B cell (primary cell): Measurements from ENCODE around the gene STARD10. TPM values are rescaled to one million over a fixed set of nuclear protein-coding genes. Genes with fewer than 3 reads are reported as not detected.
A peak's percentile ranks its signal among the peaks of the same experiment; 100 is the strongest.

Experiments used
- ATAC-seq: fragments of 200-7000 bp; cut with Tn5 transposase; one replicate; pipeline ENCODE4 v1.10.0; 2021; ENCODE audit warnings: low read depth, mild to moderate bottlenecking, moderate number of reproducible peaks, moderate library complexity
- CTCF ChIA-PET: fragments of 350-600 bp; sonication (Branson Sonifier 250); formaldehyde crosslinking; loops from one replicate; lab custom pipeline; 2021; ENCODE audit warnings: antibody characterized with exemption, inconsistent platforms; lab: Charles Lee
- POLR2A ChIA-PET: fragments of 350-600 bp; sonication (Branson Sonifier 250); formaldehyde crosslinking; loops from one replicate; lab custom pipeline; 2021; ENCODE audit warnings: antibody characterized with exemption; lab: Charles Lee
- DNase-seq: peaks from one replicate; pipeline ENCODE4 v3.0.0; 2013
- H2AFZ ChIP-seq: 2 replicates; pipeline ENCODE4 v1.6.1; 2012; ENCODE audit warnings: mild to moderate bottlenecking, low read depth, low read length; ENCODE audit not compliant: insufficient read depth, poor library complexity, severe bottlenecking
- H3K27ac ChIP-seq, 2 donors: 1 replicate in 1 of 2; 2 replicates in 1 of 2; pipeline ENCODE4 v1.5.1; 2012 to 2013; ENCODE audit warnings: low read length in 2 of 2, mild to moderate bottlenecking in 2 of 2, moderate library complexity in 1 of 2
- H3K27me3 ChIP-seq, 4 experiments: fragments of 200-600 bp in 1 of 4; sonication (generic) in 1 of 4; replicated peaks in 1 of 4; 1 replicate in 2 of 4; 2 replicates in 2 of 4; pipeline versions ENCODE4 v1.6.1 to v1.7.0; 2013 to 2016; ENCODE audit warnings: low read length in 3 of 4, mild to moderate bottlenecking in 2 of 4, mixed read lengths in 1 of 4, moderate library complexity in 1 of 4; ENCODE audit not compliant: insufficient read depth in 4 of 4, control insufficient read depth in 3 of 4; ENCODE audit errors: control extremely low read depth in 1 of 4
- H3K36me3 ChIP-seq, 2 experiments: replicated peaks in 1 of 2; 1 replicate in 1 of 2; 2 replicates in 1 of 2; pipeline versions ENCODE4 v1.6.1 to v1.7.1; 2013; ENCODE audit warnings: low read length in 1 of 2; ENCODE audit not compliant: insufficient read depth in 2 of 2, control insufficient read depth in 1 of 2; ENCODE audit errors: control extremely low read depth in 1 of 2, extremely low read depth in 1 of 2
- H3K4me1 ChIP-seq, 2 donors: fragments of 200-600 bp in 1 of 2; sonication (generic) in 1 of 2; 1 replicate in 1 of 2; 2 replicates in 1 of 2; pipeline versions ENCODE4 v1.5.1 to v1.6.1; 2013 to 2017; ENCODE audit warnings: low read length in 2 of 2; ENCODE audit not compliant: control insufficient read depth in 2 of 2, insufficient read depth in 2 of 2
- H3K4me2 ChIP-seq: replicated peaks from 2 replicates; pipeline ENCODE3; 2012; ENCODE audit warnings: mild to moderate bottlenecking, low read depth, low read length; ENCODE audit not compliant: poor library complexity, severe bottlenecking
- H3K4me3 ChIP-seq, 5 experiments: fragments of 200-600 bp in 1 of 5; sonication (generic) in 1 of 5; 1 replicate in 3 of 5; 2 replicates in 2 of 5; pipeline versions ENCODE4 v1.5.1 to v1.7.0; 2011 to 2016; ENCODE audit warnings: low read length in 4 of 5, mild to moderate bottlenecking in 4 of 5, low read depth in 2 of 5, control low read depth in 1 of 5, moderate library complexity in 1 of 5; ENCODE audit not compliant: insufficient read depth in 1 of 5; ENCODE audit errors: control extremely low read depth in 1 of 5, extremely low read depth in 1 of 5
- H3K79me2 ChIP-seq: fragments of 200-600 bp; sonication (generic); one replicate; pipeline ENCODE4 v1.6.0; 2016; ENCODE audit warnings: low read length; ENCODE audit not compliant: control insufficient read depth, insufficient read depth
- H3K9ac ChIP-seq: fragments of 200-600 bp; sonication (generic); 2 replicates; pipeline ENCODE4 v1.6.1; 2017; ENCODE audit warnings: mild to moderate bottlenecking, low read length, moderate library complexity
- H3K9me3 ChIP-seq, 3 donors: one replicate each; pipeline versions ENCODE4 v1.6.1 to v1.7.1; 2013; ENCODE audit warnings: low read length in 2 of 3; ENCODE audit not compliant: control insufficient read depth in 2 of 3, insufficient read depth in 1 of 3; ENCODE audit errors: control extremely low read depth in 1 of 3
- H4K20me1 ChIP-seq: 2 replicates; pipeline ENCODE4 v1.6.0; 2012; ENCODE audit warnings: mild to moderate bottlenecking, low read length; ENCODE audit not compliant: insufficient read depth, control insufficient read depth, poor library complexity, severe bottlenecking
- H3K27ac Mint-ChIP-seq: one replicate; pipeline ENCODE4 v1.8.0; 2021; ENCODE audit warnings: mixed read lengths
- H3K27me3 Mint-ChIP-seq: one replicate; pipeline ENCODE4 v1.8.0; 2021; ENCODE audit warnings: mixed read lengths
- H3K4me1 Mint-ChIP-seq: one replicate; pipeline ENCODE4 v1.8.0; 2021; ENCODE audit warnings: mixed read lengths
- H3K4me3 Mint-ChIP-seq: one replicate; pipeline ENCODE4 v1.8.0; 2021; ENCODE audit warnings: mixed read lengths
- H3K9me3 Mint-ChIP-seq: one replicate; pipeline ENCODE4 v1.8.0; 2022; ENCODE audit warnings: mixed read lengths; ENCODE audit not compliant: insufficient read depth
- EZH2 ChIP-seq: IDR thresholded peaks from 2 replicates; pipeline ENCODE4 v1.6.1; 2012; ENCODE audit warnings: borderline replicate concordance, low read depth, mild to moderate bottlenecking, moderate library complexity, low read length; ENCODE audit not compliant: insufficient read depth, poor library complexity, severe bottlenecking
- WGBS: methylation state at CpG from one replicate; pipeline ENCODE4 v1.1.5; 2013; ENCODE audit warnings: missing lambda C conversion rate; ENCODE audit not compliant: insufficient coverage; 5-methylcytosine and 5-hydroxymethylcytosine counted together
- intact Hi-C: fragments of 100-400 bp; cut with micrococcal nuclease; formaldehyde crosslinking; loops from one replicate; pipeline ENCODE4 v1.10.0; 2022
- polyA plus RNA-seq: library from polyadenylated mRNA; depleted of rRNA; stranded (reverse); fragments of >200 nt; gene quantifications from 2 replicates; pipeline ENCODE4 v1.2.3, GENCODE V29; 2012
- total RNA-seq, 2 donors: library from RNA; stranded (reverse); fragments of 120-200 nt in 1 of 2; gene quantifications; 1 replicate in 1 of 2; 2 replicates in 1 of 2; pipeline versions ENCODE4 v1.2.3 to v1.2.4, GENCODE V29; 2013 to 2022
- TF ChIP-seq, protein P1 (sequence below): fragments of 200-600 bp; IDR thresholded peaks from one replicate; pipeline ENCODE4 v1.8.0; 2022; ENCODE audit warnings: antibody characterized with exemption, mild to moderate bottlenecking

Gene STARD10
- total and polyA plus RNA-seq, 2 donors (not counting 1 experiment from before 2014, with no cell fraction given): 37.5 to 39.2 TPM

- H3K4me1 ChIP-seq: peaks cover 8 to 31% of the 10 kb centered on the region in 2 donors
- H3K27ac Mint-ChIP-seq: peak overlapping the region; percentile 72
- no peaks in the 10 kb centered on the region for H3K9me3 ChIP-seq
- no peak overlapping the region for H3K4me3 Mint-ChIP-seq
- DNase-seq (no peak), ATAC-seq (no peak)
- intact Hi-C loops: no loop called here
- no peaks in the 10 kb centered on the region for H3K27me3 Mint-ChIP-seq
- no peak overlapping the region for H2AFZ ChIP-seq
- no peaks in the 10 kb centered on the region for H3K79me2 ChIP-seq
- CTCF ChIA-PET: interaction anchor here (1.1 to 9.3 kb wide), 3 partner anchors 10 to 101 kb away, joined by 4 to 51 read pairs (median 5); partner anchors contain the start of gene STARD10
- 98% methylated on average over 7 of the region's 8 CpGs for WGBS
- H3K4me2 ChIP-seq: no peak overlapping the region
- no peaks in the 10 kb centered on the region for H3K27me3 ChIP-seq
- no peaks in the 10 kb centered on the region for H3K9me3 Mint-ChIP-seq
- H3K4me3 ChIP-seq: no peak overlapping the region
- H3K27ac ChIP-seq: peak overlapping the region in 1 of 2 donors; percentile 55
- peaks cover 48% of the 10 kb centered on the region for H3K4me1 Mint-ChIP-seq
- POLR2A ChIA-PET: interaction anchor here (0.5 to 1.6 kb wide), 2 partner anchors 11 to 847 kb away, joined by 6 to 7 read pairs; no protein-coding TSS in a partner anchor
- no peak overlapping the region for H3K9ac ChIP-seq
- TF ChIP-seq EZH2: no peak
- TF ChIP-seq, protein P1, sequence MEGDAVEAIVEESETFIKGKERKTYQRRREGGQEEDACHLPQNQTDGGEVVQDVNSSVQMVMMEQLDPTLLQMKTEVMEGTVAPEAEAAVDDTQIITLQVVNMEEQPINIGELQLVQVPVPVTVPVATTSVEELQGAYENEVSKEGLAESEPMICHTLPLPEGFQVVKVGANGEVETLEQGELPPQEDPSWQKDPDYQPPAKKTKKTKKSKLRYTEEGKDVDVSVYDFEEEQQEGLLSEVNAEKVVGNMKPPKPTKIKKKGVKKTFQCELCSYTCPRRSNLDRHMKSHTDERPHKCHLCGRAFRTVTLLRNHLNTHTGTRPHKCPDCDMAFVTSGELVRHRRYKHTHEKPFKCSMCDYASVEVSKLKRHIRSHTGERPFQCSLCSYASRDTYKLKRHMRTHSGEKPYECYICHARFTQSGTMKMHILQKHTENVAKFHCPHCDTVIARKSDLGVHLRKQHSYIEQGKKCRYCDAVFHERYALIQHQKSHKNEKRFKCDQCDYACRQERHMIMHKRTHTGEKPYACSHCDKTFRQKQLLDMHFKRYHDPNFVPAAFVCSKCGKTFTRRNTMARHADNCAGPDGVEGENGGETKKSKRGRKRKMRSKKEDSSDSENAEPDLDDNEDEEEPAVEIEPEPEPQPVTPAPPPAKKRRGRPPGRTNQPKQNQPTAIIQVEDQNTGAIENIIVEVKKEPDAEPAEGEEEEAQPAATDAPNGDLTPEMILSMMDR: no peak
- peaks cover 35% of the 10 kb centered on the region for H4K20me1 ChIP-seq
- peaks cover 0 to 69% of the 10 kb centered on the region in 2 experiments for H3K36me3 ChIP-seq
Observed at GRCh38 chr11:72826942-72827480, 33.2 kb upstream of the STARD10 start.
